Limb (tissue), 2 donors: ENCODE data around the gene APCDD1.
A peak's percentile ranks its signal among the peaks of the same experiment; 100 is the strongest.

Experiments
- DNase-seq, 2 donors: peaks; one replicate each; pipeline ENCODE4 v3.0.0-alpha.2; 2016; ENCODE audit errors: extremely low spot score in 2 of 2

The APCDD1 gene

DNA sequence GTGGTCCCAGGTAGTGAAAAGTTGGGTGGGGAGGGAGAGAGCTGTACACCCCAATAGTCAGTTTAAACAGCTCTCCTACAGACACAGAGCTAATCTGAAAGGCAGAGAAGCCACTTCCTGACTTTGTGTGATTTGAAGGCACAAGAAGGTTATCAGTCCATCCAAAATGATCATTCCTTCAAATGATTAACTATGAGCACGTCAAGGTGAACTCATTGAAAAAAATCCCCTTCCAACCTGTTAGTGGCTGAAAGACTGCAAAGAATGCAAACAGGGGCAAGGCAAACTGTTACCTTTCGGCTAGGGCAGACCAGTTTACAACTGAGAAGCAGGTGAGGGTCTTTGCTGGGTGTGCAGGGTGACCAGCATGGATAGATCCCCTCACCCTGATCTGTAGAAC lies 22.8 kb upstream of the APCDD1 start:
- no peak for DNase-seq

DNA sequence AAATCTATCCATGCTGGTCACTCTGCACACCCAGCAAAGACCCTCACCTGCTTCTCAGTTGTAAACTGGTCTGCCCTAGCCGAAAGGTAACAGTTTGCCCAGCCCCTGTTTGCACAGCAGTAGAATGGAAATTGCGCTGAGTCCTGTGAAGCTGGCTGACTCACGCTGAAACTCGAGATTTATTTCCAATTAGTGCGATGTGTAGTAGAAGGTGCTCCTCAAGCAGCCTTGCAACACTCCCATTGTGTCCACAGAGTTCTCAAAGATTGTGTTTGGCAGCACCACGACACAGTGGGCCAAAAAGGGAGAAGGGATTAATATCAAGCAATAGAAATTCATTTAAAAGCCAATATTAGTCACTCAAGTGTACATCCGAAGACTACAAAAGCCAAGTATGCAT lies 21.7 kb upstream of the APCDD1 start:
- DNase-seq, result no peak

DNA sequence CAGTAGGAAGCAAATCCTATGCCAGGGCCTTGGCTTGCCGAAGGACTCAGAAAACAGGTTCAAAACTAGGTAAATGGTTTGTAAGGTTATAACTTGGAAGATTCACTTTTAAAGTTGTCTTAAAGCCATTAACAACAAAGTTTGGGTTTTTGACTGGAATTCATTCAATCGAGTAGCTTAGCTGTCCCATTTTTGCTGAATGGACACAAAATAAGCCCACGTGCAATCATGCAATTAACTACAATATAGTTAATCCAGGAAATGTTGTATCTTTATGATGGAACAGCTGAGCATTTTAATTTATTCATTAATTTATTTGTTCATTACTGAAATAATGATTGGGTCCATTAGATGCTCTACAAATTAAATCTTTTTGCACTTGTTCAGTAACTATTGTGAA lies 18.3 kb upstream of the APCDD1 start:
- no peak for DNase-seq

DNA sequence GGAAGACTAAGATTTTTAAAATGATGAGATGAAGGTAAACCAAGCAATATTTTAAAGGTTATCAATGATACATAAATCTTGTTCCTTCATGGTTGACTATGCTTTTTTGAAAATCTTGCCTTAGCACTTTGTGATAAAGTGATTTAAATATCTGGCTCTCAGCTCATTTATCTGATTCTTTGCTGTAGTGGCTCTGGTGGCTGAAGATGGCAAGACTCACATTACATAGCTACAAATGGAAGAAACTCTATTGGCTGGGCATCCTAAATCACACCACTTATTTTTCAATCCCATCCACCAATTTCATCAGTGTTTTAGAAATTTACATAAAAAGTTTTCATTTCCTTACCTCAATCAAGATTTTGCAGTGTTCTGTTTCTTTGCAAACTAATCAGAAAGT lies 16.6 kb upstream of the APCDD1 start:
- no peak for DNase-seq

DNA sequence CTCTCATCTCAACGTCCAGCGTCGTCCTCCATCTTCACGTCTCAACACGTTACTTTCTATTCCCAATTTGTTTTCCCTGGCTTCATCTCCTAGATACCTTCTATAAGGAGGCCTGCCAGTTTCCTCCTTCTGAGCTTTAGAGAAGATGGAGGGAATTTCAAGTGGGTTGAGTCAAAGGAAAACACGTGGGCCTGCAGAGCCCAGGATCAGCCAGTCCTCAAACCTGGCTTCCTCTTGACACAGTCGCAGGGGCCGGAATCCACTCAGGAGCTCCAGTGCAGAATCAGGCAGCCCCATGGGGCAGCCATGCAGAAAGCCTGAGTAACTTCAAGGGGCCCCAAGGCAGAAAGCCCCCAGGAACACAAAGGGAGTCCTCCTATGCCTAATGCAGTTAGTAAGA lies 14.5 kb upstream of the APCDD1 start:
- DNase-seq, result no peak

DNA sequence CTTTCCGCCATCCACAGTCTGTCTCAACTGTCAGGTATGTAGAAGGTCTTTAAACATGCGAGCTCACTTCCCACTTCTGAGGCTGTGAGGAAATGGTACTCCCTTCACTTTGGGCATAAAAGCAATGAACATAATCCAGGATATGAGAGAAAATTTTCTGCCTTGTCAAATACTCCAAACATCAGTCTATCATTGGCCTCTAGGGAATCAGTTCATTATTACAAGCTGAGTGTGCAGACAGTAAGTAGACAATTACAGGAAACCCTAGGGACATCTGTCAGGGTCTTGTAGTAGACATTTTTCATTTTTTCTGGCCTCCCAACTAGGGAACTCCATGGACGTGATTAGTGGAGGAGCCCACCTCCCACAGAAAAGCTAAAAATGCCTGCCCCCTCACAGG lies 13.6 kb upstream of the APCDD1 start:
- DNase-seq, result no peak

DNA sequence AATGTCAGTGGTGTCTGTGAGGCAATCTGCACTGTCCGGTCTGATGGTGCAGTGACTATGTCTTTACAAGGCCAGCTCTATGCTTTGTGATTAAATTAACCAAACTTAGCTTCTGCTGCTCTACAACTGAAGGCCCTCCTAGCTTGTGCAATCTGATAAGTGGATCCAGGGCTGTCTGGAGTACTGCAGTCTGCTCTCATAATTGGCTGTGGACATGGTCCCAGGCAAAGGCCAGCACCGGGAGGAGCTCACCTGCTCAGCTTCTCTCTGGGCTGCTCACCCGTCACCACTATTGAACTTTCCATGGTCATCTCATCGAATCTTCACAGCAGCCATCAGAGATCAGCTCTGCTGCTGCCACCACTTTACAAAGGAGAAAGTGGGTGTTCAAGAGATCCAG lies 13.0 kb upstream of the APCDD1 start:
- DNase-seq, result no peak

DNA sequence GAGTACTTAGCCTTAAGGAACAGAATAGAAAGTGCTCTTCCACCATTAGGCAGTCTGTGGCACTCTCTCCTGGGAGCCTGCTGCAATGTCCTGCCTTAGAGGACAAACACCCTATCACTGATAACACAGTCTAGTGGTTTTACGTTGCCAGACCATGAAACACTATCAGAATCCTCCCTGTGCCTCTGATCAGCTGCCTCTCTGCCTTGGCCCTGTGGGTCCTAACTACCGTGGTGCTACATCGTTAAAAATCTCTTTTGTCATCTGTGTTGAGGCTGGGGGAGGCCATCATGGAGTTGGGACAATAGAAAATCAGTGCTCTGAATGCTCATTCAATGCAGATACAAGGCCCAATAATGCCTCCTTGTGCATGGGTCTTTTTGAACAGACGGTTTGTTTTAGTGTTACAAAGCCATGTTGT lies 11.9 kb upstream of the APCDD1 start:
- no peak for DNase-seq

DNA sequence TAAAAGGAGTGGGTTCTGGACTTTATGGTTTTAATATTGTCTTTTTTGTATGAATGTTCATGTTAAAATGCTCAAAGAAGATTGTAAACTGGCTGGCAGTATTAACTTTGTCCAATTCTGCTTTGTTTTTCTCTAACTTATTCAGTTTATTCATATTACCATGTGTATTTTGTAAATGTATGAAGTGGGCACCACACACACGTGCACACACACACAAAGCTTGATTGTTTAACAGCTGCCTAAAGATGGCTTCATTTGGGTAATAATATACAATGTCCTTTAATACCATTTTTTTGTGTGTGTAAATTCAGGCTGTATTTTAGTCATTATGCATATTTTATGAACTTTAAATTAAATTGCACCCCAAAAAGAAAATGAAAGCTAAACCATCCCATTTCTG lies 11.4 kb upstream of the APCDD1 start:
- DNase-seq, result no peak

DNA sequence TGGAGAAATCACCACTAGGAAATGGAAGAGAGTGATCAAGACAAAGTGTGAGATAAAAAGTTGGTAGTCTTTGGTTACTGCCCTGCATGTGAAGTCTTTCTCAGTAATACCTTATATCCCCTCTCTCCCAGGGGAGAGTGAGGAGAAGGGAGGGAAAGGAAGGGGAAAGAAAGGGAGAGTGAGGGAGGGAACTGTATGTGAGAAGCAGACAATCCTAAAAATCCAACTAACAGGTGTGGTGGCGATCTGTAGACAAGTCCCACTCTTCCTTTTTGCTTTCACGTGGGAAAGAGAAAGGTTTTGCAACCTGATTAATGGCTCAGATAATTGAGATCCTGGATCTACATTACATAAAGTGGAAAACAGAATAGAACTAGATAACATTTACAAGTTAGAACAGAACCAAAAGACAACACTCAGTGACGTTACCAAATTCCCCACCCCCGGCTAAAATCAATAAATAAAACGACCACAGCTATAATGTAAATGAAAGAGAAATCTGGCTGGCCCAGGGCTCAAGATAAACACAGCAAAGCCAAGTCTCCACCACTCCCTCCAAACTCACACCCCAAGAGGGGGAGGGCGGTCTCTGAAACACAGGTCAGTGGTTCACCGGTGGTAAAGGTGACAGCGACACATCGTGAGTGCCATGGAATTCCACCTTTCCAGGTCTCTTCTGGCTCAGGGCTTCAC lies 10.0 kb upstream of the APCDD1 start:
- no peak for DNase-seq

DNA sequence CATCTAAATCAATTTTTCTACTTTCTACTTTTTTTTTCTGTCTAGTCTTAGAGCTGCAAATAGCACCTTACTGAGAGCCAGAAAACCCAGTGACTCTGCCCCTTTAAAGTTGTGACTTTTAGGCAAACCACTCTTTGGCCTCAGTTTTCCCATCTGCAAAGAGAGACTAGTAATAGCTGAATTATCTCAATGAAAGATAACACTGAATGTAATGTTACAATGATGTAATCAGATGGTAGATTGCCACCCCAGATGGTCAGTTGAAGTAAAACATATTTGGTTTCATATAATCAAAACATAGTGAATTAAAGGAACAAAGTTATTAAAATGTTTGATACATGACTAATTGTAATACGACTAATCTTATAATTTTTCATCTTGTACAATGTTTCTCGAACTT lies 5.0 kb upstream of the APCDD1 start:
- DNase-seq, result no peak

DNA sequence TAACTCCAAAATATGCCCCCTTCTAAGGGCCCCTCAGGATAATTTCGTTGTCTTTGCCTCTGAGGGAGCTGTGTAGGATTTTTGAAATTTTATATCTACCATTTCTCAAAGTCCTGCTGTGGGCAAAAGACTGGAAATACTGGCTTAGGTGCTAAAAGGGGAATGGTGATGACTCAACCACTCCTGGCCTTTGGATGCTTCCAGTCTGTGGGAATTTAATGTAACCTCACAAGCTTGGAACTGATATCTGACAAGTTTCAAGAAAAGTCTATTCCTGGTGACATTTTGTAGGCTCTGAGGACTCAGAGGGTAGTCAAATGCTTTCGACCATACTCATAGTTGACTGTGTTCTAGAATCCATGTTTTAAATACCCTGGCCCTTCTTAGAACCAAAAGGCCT lies 3.4 kb upstream of the APCDD1 start:
- DNase-seq, result no peak

DNA sequence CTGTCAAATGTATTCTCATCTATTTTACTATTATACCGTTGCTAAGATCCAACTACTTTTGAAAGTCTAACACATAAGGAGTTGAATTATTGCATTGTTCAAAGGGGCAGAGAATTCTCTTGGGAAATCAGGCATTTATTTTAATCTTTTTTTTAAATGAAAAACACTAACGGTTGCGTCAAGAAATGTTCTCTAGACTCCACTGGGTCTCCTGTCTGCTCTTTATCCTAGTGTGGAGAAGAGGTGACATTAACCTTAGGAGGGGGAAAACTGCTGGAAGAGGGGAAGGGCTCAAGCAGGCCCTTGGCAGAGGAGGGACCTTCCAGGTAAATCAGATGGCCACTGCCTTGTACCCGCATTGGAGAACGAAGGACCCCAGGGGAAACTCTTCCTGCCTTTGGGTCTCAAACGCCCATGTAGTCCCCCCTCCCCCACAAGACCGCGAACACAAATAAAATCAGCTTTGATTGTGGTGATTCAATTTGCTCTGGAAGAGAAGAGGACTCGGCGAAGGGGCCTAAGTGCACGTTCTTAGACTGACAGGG lies 1.1 kb upstream of the APCDD1 start:
- no peak for DNase-seq

DNA sequence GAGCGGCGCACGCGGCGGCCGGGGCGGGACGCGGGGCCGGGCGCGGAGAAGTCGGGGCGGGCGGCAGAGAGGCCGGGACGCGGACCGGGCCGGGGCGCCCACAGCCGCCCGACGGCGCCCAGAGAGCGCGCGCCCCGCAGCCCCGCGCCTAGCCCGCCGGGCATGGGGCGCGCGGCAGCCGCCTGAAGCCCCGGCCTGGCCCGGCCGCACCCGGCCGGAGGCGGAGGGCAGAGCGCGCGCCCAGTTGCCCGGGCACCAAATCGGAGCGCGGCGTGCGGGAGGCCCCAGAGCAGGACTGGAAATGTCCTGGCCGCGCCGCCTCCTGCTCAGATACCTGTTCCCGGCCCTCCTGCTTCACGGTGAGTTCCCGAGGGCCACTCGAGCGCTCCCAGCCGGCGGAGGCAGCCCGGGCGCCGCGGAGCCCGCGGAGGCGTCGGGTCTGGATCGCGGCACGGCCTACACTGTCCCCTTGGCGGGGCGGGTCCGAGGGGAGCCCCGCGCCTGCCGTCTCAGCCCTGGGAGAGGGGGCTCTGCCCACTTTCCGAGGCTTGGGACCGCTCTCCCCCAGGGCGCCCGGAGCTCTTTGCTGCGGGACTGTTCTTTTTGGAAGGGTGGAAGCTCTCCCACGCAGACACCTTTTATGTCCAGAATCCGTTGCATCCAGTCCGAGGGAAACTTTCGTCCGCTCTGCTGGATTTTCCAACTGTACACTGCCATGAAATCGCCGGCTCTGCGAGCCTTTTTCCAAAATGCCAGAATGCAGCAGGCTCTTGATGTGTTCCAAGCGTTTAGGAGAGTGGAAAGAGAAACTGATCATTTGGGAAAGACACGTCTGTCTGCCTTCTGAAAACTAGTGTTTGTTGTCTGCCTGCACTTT lies 484 bp downstream of the APCDD1 start:
- peak in 1 of 2 donors; percentile 69 for DNase-seq

DNA sequence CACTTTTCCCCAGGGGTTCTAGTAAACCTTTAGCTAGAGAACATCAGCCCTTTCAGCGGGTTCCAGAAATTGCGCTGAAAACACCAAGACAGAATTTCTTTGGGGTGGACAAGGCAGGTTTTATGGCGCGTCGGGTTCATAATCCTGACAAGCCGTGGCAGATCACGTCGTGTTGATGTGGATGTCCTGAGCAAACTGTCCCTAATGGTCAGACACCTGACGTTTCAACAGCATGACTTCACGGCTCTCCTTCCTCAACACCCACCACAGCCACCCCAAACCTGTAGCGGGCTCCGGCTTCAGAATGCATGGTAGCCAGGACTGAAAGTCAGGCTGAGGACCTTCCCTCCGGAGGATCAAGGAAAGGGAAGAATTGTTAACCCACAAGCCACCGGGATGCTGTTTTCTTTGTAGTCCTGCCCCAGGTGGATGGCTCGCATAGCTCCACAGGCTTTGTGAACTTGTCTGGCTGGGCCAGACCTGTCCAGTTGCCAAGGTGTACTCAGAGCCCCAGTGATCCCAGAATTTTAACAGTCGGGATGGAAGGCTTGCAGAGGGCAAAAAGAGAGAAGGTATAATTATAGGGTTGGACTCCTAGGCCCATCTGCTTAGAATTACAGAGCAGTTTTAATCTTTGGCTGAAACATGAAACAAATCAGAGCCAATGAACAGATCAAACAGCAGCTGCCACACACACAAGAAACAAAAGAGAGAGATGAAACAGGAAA lies 1.5 kb downstream of the APCDD1 start:
- no peak for DNase-seq

DNA sequence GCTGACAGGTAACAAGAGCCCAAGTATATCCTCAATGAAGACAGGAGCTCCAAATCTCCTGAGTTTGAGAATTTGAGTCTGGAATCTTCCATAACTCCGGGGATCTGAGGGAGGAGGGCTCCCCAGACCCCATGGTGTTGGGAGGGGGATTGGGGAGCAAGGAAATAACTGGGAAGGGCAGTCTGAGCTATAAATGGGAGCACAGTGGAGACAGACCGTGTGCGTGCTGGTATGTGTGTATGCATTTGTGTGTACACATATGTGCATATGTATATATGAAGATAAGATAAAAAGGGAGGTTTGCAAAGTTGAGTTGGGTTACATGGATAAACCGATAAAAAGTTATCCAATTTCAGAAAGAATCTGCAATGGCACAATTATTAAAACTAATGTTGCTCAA lies 2.3 kb downstream of the APCDD1 start:
- DNase-seq, result no peak

DNA sequence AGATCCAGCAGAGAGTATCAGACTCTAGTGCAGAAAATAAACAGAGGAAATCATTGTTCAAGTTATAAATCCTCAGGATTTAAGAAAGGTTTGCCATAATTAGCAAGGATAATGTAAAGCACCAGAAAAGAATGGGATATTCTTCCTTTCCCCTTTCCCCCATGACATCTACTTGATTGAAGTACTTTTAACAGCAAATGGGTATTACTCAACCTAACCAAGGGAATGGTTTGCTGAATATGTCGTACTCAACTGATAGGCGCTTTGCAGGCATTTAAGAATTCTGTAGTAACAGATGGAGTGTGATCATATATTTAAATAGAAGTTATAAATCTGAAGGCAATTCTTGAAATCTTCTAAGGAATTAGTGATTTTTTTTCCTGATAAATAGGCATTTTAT lies 2.7 kb downstream of the APCDD1 start:
- no peak for DNase-seq

DNA sequence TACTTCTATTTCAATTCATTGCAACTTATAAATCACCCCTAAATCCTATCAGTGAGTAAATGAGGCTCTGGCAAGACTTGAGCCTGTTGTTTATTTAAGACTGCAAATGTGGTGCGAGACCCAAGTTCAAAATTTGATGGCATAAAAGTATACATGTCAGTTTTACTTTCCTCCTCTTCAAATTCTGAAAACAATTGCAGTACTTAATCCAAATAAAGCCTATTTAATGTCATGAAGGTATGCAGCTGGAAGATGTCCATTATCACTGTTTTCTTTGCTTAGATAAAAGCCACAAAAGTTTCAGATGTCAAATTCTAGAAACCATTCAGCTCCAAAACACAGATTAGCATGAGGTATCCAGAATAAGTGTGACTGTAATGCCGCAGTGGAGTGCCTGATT lies 3.3 kb downstream of the APCDD1 start:
- DNase-seq, result no peak

DNA sequence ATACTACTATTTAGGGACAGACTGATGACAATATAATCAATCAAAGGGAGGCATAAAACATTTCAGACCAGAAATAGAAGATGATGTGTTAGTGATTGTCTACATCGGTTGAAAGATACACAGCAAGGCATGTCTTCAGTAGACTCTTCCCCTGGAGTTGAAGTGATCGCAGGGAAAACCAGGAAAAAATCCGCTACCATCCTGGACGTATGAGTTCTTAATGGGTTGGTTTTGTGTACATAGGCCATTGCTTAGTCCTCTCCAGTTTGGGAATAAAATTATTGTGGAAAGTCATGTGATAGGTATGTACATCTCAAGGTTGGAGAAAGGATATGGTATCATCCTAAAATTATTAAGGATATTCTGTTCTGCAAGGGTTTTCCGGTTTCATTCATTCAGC lies 4.3 kb downstream of the APCDD1 start:
- DNase-seq, result no peak

DNA sequence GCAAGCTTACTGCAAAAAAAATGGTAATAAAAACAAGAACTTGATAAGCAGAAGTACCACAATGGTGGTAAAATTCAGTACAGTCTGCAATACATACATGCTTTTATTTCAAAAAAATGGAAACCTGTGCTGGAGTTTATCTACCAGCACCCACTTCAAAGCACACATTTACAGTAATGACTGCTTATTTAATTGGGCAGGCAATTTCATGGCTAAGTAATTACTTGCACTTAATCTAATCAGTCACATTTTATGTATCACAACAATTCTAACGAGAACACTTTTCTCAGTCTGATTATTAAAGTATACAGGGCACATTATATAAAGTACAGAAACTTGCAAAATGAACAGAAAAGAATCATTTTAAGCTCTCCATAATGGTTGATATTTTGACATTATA lies 5.2 kb downstream of the APCDD1 start:
- no peak for DNase-seq

DNA sequence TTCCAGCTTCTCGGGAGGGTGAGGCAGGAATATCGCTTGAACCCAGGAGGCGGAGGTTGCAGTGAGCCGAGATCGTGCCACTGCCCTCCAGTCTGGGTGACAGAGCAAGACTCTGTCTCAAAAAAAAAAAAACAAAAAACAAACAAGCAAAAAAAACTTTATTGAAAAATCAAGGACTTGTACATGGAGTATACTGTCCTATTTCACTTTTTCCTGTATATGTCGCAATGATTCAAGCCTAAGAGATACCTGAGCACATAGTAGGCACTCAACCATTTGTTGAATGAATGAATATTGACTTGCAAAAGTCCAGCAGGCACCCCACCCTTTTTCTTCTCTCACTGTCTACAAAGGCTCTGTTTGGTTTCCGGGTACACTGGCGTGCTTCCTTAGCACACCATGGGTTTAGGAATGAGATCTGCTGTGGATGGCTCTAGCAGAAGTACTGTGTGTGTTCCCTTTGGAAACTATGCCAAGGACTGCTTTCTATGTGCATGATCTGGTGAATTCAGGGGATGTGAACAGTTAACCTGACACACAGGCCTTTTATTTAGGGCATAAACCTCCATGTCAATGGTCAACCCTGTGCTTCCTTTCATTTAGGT lies 6.1 kb downstream of the APCDD1 start:
- DNase-seq, result no peak

DNA sequence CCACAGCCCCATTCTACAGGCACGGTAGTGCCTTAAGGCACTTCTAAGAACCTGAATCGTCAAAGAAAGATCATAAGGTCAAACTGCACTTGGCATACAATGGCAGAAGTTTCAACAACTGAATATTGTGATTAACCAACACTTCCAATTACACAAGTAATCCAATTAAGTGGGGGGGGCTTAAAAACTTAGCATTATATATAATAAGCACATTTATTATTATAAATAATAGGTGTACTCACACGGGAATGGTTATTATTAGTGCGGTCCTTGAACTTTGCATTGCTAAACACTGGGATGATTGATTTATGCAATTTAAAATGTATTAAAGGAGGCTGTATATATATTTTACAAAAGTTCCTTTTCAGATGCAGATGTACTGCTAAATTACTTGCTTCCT lies 7.6 kb downstream of the APCDD1 start:
- DNase-seq, result no peak
